Mucosa of rectum (tissue), 2 donors: ENCODE measurements around the gene TLE5.
"Not testable (repeated sequence)": the region's sequence is repeated elsewhere in the genome, so short reads cannot be mapped to it uniquely, and the experiment has no call there.

Experiments used
- H3K27ac ChIP-seq, 2 donors: one replicate each; pipeline ENCODE4 v1.7.0; 2013; ENCODE audit warnings: inconsistent platforms in 2 of 2, low read depth in 2 of 2, low read length in 2 of 2
- H3K27me3 ChIP-seq, 2 donors: one replicate each; pipeline ENCODE4 v1.7.0; 2013; ENCODE audit warnings: low read length in 2 of 2; ENCODE audit not compliant: control insufficient read depth in 2 of 2, insufficient read depth in 2 of 2
- H3K36me3 ChIP-seq, 2 donors: one replicate each; pipeline ENCODE4 v1.7.0; 2013; ENCODE audit warnings: low read length in 2 of 2; ENCODE audit not compliant: control insufficient read depth in 2 of 2, insufficient read depth in 2 of 2
- H3K4me1 ChIP-seq, 2 donors: one replicate each; pipeline ENCODE4 v1.7.0; 2013; ENCODE audit warnings: low read length in 2 of 2, mild to moderate bottlenecking in 1 of 2; ENCODE audit not compliant: control insufficient read depth in 2 of 2, insufficient read depth in 2 of 2
- H3K4me3 ChIP-seq, 2 donors: one replicate each; pipeline ENCODE4 v1.7.0; 2013; ENCODE audit warnings: low read length in 2 of 2
- H3K9ac ChIP-seq, 2 donors: one replicate each; pipeline ENCODE4 v1.7.0; 2013; ENCODE audit warnings: low read length in 2 of 2, low read depth in 1 of 2, mild to moderate bottlenecking in 1 of 2
- H3K9me3 ChIP-seq, 2 donors: one replicate each; pipeline ENCODE4 v1.7.0; 2013; ENCODE audit warnings: low read length in 2 of 2; ENCODE audit not compliant: control insufficient read depth in 2 of 2
- donor health status: healthy.
- donor health status: Normal muscosa, but diverticular disease.

Gene TLE5

DNA sequence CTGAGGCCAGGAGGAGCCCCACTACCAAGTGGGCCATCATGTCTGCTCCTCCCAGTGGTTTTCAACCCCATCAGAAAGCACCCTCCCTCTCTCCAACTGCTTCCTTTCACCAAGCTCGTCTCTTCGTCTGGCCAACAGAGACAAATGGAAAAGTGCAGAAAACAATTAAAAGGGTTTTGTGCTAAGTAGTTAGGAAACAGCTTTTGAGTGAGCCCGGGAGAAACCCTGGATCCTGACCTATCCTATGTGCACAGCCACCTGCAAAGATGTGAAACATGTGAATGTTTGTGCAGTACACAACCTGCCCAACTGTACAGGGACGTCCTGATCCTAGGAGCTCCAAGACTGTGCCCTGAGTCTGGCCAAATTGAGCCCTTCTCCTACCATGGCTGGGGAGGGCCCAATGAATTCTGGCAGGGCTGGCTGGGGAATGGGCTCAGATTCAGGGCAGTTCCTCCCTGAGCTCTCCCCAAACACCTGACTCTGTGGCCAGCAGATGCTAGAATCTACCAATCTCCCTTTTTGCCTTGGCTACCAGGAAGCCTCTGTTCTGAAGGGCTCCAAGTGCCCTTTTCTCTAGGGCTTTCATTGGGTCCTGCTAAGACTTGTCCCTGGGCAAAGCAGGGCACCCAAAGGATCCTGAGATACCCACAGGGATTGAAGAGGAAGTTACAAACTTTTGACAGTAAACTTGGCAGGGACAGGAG lies 7.9 kb downstream of the TLE5 start:
- Histone ChIP-seq H3K27ac (no peak overlapping the region), H3K9me3 (no peaks in the 10 kb centered on the region), H3K4me3 (no peak overlapping the region), H3K4me1 (peaks cover 14 to 18% of the 10 kb centered on the region in 2 donors), H3K9ac (no peak overlapping the region), H3K36me3 (peaks cover 38 to 50% of the 10 kb centered on the region in 2 donors), H3K27me3 (no peaks in the 10 kb centered on the region)

DNA sequence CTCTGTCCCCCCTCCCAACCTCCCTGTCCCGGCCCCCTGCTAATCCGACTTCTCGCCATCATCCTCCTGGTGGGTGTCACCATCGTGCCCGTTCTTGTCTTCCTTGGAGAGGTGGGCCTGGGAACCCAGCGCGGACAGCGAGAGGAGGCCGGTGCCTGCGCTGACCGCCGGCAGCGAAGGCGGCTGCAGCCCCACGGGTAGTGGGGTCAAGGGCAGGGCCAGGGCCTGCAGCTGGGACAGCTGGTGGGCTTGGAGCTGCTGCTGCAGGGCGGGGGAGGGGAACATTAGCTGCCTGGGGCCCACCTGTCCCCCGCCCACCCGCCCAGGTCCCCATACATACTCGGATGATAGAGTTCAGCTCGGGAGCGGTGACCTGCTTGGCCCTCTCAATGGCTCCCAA lies 8.5 kb downstream of the TLE5 start:
- Histone ChIP-seq H3K27ac (no peak overlapping the region), H3K4me1 (peaks cover 14 to 17% of the 10 kb centered on the region in 2 donors)

GRCh38 chr19:3053218-3053621 lies 9.1 kb downstream of the TLE5 start:
- no peak overlapping the region for H3K9ac ChIP-seq
- peaks cover 33 to 40% of the 10 kb centered on the region in 2 donors for H3K36me3 ChIP-seq
- no peak overlapping the region for H3K4me3 ChIP-seq
- H3K27me3 ChIP-seq: no peaks in the 10 kb centered on the region
- peaks cover 13 to 14% of the 10 kb centered on the region in 2 donors for H3K4me1 ChIP-seq
- H3K9me3 ChIP-seq: no peaks in the 10 kb centered on the region
- no peak overlapping the region for H3K27ac ChIP-seq

More for the DNA sequence above, 8.5 kb downstream of the TLE5 start:
- H3K36me3 ChIP-seq: peaks cover 37 to 46% of the 10 kb centered on the region in 2 donors
- no peaks in the 10 kb centered on the region for H3K9me3 ChIP-seq
- H3K4me3 ChIP-seq: no peak overlapping the region
- no peak overlapping the region for H3K9ac ChIP-seq
- H3K27me3 ChIP-seq: no peaks in the 10 kb centered on the region

DNA sequence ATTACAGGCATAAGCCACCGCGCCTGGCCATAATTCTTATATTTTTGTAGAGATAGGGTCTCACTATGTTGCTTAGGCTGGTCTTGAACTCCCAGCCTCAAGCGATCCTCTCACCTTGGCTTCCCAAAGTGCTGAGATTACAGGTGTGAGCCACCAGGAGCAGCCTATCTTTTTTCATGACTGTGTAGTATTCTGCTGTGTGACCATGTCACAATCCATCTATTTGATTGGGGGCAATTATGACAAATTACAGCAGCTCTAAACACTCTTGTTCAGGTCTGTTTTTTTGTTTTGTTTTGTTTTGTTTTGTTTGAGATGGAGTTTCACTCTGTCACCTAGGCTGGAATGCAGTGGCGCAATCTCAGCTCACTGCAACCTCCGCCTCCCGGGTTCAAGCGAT lies 12.3 kb downstream of the TLE5 start:
- H3K27me3 ChIP-seq, H3K4me1 ChIP-seq: not testable (repeated sequence)

GRCh38 chr19:3049089-3049488 lies 13.2 kb downstream of the TLE5 start:
- peaks cover 7 to 10% of the 10 kb centered on the region in 2 donors for H3K4me1 ChIP-seq
- H3K27ac ChIP-seq: no peak overlapping the region
- no peak overlapping the region for H3K9ac ChIP-seq
- H3K27me3 ChIP-seq: no peaks in the 10 kb centered on the region
- H3K36me3 ChIP-seq: peaks cover 2 to 6% of the 10 kb centered on the region in 2 donors
- H3K9me3 ChIP-seq: no peaks in the 10 kb centered on the region
- no peak overlapping the region for H3K4me3 ChIP-seq

More for the DNA sequence above, 12.3 kb downstream of the TLE5 start:
- H3K9ac ChIP-seq, H3K27ac ChIP-seq, H3K9me3 ChIP-seq, H3K4me3 ChIP-seq: not testable (repeated sequence)
- peaks cover 11 to 14% of the 10 kb centered on the region in 2 donors for H3K36me3 ChIP-seq

- Histone ChIP-seq H3K27me3 (no peaks in the 10 kb centered on the region), H3K36me3 (peaks cover 0 to 4% of the 10 kb centered on the region in 2 donors), H3K9me3 (no peaks in the 10 kb centered on the region), H3K4me3 (no peak overlapping the region), H3K27ac (peak overlapping the region in 1 of 2 donors; percentile 13), H3K4me1 (peaks cover 7 to 10% of the 10 kb centered on the region in 2 donors), H3K9ac (no peak overlapping the region)
These were observed 14.1 kb downstream of the TLE5 start for GRCh38 chr19:3048190-3048533.

- H3K4me3 ChIP-seq: peak overlapping the region; percentile 50 to 67
- H3K27ac ChIP-seq: peak overlapping the region; percentile 13 to 15
- H3K4me1 ChIP-seq: peaks cover 7 to 10% of the 10 kb centered on the region in 2 donors
- peak overlapping the region; percentile 5 to 48 for H3K9ac ChIP-seq
- H3K27me3 ChIP-seq: no peaks in the 10 kb centered on the region
- peaks cover 0 to under 1% of the 10 kb centered on the region in 2 donors for H3K36me3 ChIP-seq
- no peaks in the 10 kb centered on the region for H3K9me3 ChIP-seq
These were observed 14.7 kb downstream of the TLE5 start for GRCh38 chr19:3047496-3048189.

- Histone ChIP-seq H3K36me3 (no peaks in the 10 kb centered on the region), H3K9ac (peak overlapping the region in 1 of 2 donors; percentile 48), H3K9me3 (no peaks in the 10 kb centered on the region), H3K4me3 (peak overlapping the region in 1 of 2 donors; percentile 67), H3K27me3 (no peaks in the 10 kb centered on the region), H3K4me1 (peaks cover 7 to 10% of the 10 kb centered on the region in 2 donors), H3K27ac (peak overlapping the region; percentile 15 to 23)
These were observed 15.4 kb downstream of the TLE5 start for GRCh38 chr19:3046698-3047495.

DNA sequence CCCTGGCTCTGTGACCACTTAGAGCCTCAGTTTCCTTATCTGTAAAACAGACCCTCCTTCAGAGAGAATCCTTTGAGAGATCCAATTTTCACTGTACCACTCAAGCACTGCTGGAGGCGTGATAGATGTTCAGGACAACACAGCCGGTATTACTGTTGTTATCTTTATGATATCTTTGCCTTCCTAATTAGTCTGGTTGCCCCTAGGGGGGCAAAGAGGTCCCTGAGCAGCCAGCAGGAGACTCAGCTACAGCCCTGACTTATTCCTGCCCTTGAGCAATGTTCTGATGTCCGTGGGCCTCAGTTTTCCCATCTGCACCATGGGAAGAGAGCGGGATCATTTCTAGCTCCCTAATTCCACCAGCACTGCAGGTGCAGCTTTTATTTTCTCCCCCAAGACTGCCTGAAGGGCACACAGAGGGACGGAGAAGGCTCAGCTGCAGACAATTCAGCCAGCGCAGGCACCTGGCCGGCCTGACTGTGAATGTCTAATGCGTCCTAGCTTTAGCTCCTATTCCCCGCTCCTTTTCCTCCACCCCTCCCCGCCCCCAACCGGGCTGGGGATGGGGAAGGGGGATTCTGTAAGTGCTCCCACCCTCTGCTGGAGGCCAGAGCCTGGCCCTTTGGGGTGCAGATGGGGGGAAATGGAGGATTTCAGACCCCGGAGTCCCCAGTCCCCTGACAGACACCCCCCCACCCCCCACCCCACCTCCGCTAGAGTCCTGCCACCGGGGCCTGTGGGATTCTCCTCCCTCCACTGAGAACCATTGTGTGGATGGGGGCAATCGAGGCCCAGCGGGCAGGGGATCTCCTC lies 16.2 kb downstream of the TLE5 start:
- peaks cover 5 to 6% of the 10 kb centered on the region in 2 donors for H3K4me1 ChIP-seq
- no peaks in the 10 kb centered on the region for H3K36me3 ChIP-seq
- no peak overlapping the region for H3K4me3 ChIP-seq
- H3K9me3 ChIP-seq: no peaks in the 10 kb centered on the region
- peak overlapping the region in 1 of 2 donors; percentile 32 for H3K27ac ChIP-seq
- H3K9ac ChIP-seq: no peak overlapping the region
- no peaks in the 10 kb centered on the region for H3K27me3 ChIP-seq
